ENCODE measurements around the gene TMEM229B. TPM values are rescaled to one million over a fixed set of nuclear protein-coding genes. Genes with fewer than 3 reads are reported as not detected.

TMEM229B gene
- total RNA-seq, 2 donors from 2014 or later, result 1.1 to 1.5 TPM

- Histone ChIP-seq H3K4me1 (ENCODE audit: control insufficient read depth, insufficient read depth, low read length) (no peaks in the 10 kb centered on the region), H3K9me3 (ENCODE audit: control insufficient read depth, low read length) (no peaks in the 10 kb centered on the region), H3K27ac (ENCODE audit: low read depth, low read length) (no peak overlapping the region), H3K9ac (ENCODE audit: extremely low read depth, low read length, poor library complexity, severe bottlenecking) (no peak overlapping the region), H3K36me3 (ENCODE audit: control insufficient read depth, insufficient read depth, low read length) (no peaks in the 10 kb centered on the region), H3K4me3 (ENCODE audit: low read length) (no peak overlapping the region), H3K27me3 (ENCODE audit: control insufficient read depth, insufficient read depth, low read length, poor library complexity, severe bottlenecking) (no peaks in the 10 kb centered on the region)
- no peak overlapping the region for H3K4me3 Mint-ChIP-seq
- H3K4me1 Mint-ChIP-seq, result no peaks in the 10 kb centered on the region
- H3K9me3 Mint-ChIP-seq, result no peaks in the 10 kb centered on the region
- no peak overlapping the region for H3K27ac Mint-ChIP-seq
- no peaks in the 10 kb centered on the region for H3K36me3 Mint-ChIP-seq (ENCODE audit: low read depth)
- H3K27me3 Mint-ChIP-seq (ENCODE audit: insufficient read depth), result no peaks in the 10 kb centered on the region
- no peak for DNase-seq
- 84 to 86% methylated on average over 3 to 4 of the region's 4 CpGs for WGBS, 2 experiments (ENCODE audit: insufficient coverage in 1 of 2, insufficient read length in 1 of 2)
- TF ChIP-seq CTCF (conservative IDR thresholded peaks at IDR 0.05), result no peak
Measured at GRCh38 chr14:67501670-67502069, 13.1 kb upstream of the TMEM229B start.

GRCh38 chr14:67500981-67501380, 12.5 kb upstream of the TMEM229B start:
- TF ChIP-seq CTCF (conservative IDR thresholded peaks at IDR 0.05), result no peak
- Mint-ChIP-seq H3K36me3 (ENCODE audit: low read depth) (no peaks in the 10 kb centered on the region), H3K4me3 (no peak overlapping the region), H3K27ac (no peak overlapping the region), H3K27me3 (ENCODE audit: insufficient read depth) (no peaks in the 10 kb centered on the region), H3K9me3 (no peaks in the 10 kb centered on the region), H3K4me1 (no peaks in the 10 kb centered on the region)
- DNase-seq, result no peak
- WGBS, 2 experiments (ENCODE audit: insufficient coverage in 1 of 2, insufficient read length in 1 of 2), result 92 to 100% methylated on average over 2 to 3 of the region's 3 CpGs
- no peaks in the 10 kb centered on the region for H3K4me1 ChIP-seq (ENCODE audit: control insufficient read depth, insufficient read depth, low read length)
- no peaks in the 10 kb centered on the region for H3K27me3 ChIP-seq (ENCODE audit: control insufficient read depth, insufficient read depth, low read length, poor library complexity, severe bottlenecking)
- no peak overlapping the region for H3K9ac ChIP-seq (ENCODE audit: extremely low read depth, low read length, poor library complexity, severe bottlenecking)
- H3K36me3 ChIP-seq (ENCODE audit: control insufficient read depth, insufficient read depth, low read length), result no peaks in the 10 kb centered on the region
- no peak overlapping the region for H3K4me3 ChIP-seq (ENCODE audit: low read length)
- H3K27ac ChIP-seq (ENCODE audit: low read depth, low read length), result no peak overlapping the region
- no peaks in the 10 kb centered on the region for H3K9me3 ChIP-seq (ENCODE audit: control insufficient read depth, low read length)

- peaks cover 10% of the 10 kb centered on the region for H3K9me3 ChIP-seq (ENCODE audit: control insufficient read depth, low read length)
- Mint-ChIP-seq H3K27me3 (ENCODE audit: insufficient read depth) (no peaks in the 10 kb centered on the region), H3K4me3 (no peak overlapping the region), H3K36me3 (ENCODE audit: low read depth) (peaks cover 6% of the 10 kb centered on the region), H3K27ac (no peak overlapping the region), H3K4me1 (no peaks in the 10 kb centered on the region), H3K9me3 (peaks cover 11% of the 10 kb centered on the region)
- TF ChIP-seq CTCF (conservative IDR thresholded peaks at IDR 0.05), result no peak
- 93 to 100% methylated on average over 2 to 3 of the region's 4 CpGs for WGBS, 2 experiments (ENCODE audit: insufficient coverage in 1 of 2, insufficient read length in 1 of 2)
- DNase-seq, result no peak
- no peak overlapping the region for H3K4me3 ChIP-seq (ENCODE audit: low read length)
- no peak overlapping the region for H3K9ac ChIP-seq (ENCODE audit: extremely low read depth, low read length, poor library complexity, severe bottlenecking)
- H3K4me1 ChIP-seq (ENCODE audit: control insufficient read depth, insufficient read depth, low read length), result no peaks in the 10 kb centered on the region
- no peak overlapping the region for H3K27ac ChIP-seq (ENCODE audit: low read depth, low read length)
- no peaks in the 10 kb centered on the region for H3K36me3 ChIP-seq (ENCODE audit: control insufficient read depth, insufficient read depth, low read length)
- no peaks in the 10 kb centered on the region for H3K27me3 ChIP-seq (ENCODE audit: control insufficient read depth, insufficient read depth, low read length, poor library complexity, severe bottlenecking)
Measured at GRCh38 chr14:67497716-67498115, 9.2 kb upstream of the TMEM229B start.
